ENCODE results near the gene DCAF4L1. TPM values are rescaled to one million over a fixed set of nuclear protein-coding genes. Genes with fewer than 3 reads are reported as not detected.

DCAF4L1 gene, protein sequence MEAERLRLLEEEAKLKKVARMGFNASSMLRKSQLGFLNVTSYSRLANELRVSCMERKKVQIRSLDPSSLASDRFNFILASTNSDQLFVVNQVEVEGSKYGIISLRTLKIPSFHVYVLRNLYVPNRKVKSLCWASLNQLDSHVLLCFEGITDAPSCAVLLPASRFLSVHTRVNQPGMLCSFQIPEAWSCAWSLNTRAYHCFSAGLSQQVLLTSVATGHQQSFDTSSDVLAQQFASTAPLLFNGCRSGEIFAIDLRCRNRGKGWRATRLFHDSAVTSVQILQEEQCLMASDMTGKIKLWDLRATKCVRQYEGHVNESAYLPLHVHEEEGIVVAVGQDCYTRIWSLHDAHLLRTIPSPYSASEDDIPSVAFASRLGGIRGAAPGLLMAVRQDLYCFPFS
- total RNA-seq, result under 1 TPM; 0.19 to 0.25 TPM

DNA sequence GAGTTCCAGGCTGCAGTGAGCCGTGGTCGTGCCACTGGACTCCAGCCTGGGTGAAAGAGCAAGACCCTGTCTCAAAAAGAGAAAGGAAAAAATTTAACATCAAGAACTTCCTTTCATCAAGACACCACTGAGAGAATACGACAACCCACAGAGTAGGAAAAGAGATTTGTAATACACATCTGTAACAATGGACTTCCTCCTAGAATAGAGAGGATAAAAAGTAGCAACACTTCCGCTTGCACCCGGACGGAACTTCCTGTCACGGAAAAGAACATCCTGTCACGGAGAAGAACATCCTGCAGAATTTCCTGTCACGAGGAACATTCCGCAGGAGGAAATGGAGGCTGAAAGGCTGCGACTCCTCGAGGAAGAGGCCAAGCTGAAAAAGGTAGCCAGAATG is at the start of gene DCAF4L1:
DCAF4L1 (plus strand) TSS at position 301 of the 400 bp plus-strand sequence; CDS start at position 338, 37 bp downstream.
- intact Hi-C loops (cut with DNase I, micrococcal nuclease), result no loop called here
- DNase-seq (no peak), ATAC-seq (no peak)
- CTCF ChIA-PET, result no interaction called here
- no peak within 1 kb of the TSS for H3K27ac Mint-ChIP-seq
- no peaks in the 10 kb centered on the region for H3K9me3 Mint-ChIP-seq (ENCODE audit: low read depth)
- peaks cover 2% of the 10 kb centered on the region for H3K36me3 Mint-ChIP-seq (ENCODE audit: low read depth)
- POLR2A ChIA-PET, result no interaction called here
- H3K4me3 Mint-ChIP-seq, result no peak within 1 kb of the TSS
- no peaks in the 10 kb centered on the region for H3K4me1 Mint-ChIP-seq
- H3K27me3 Mint-ChIP-seq, result no peaks in the 10 kb centered on the region

DNA sequence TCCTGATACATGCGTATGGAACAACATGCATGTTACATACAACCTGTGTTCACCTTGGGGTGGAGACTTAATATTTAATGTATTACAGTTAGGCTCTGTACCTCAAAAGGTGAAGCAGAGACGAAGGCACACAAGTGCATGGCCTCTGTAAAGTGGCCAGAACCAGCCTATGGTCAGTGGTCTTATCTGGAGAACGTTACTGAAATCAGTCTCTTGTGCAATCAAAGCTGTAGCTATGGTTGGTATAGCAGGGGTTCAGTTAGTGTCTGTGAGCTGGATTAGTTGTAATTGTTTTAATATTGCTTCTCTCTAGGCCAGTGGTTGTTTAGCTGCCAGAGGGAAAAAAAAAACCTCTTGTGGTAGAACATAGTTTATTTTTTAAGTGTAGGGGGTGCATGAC is 48.6 kb upstream of the DCAF4L1 start:
- ChIA-PET POLR2A (no interaction called here), CTCF (interaction anchor here (0.6 kb wide), 1 partner anchor 499 kb away, joined by 3 read pairs; no protein-coding TSS in a partner anchor)
- intact Hi-C loops (cut with DNase I, micrococcal nuclease), result no loop called here
- H3K9me3 Mint-ChIP-seq (ENCODE audit: low read depth), result no peaks in the 10 kb centered on the region
- peaks cover 20% of the 10 kb centered on the region for H3K36me3 Mint-ChIP-seq (ENCODE audit: low read depth)
- no peak for ATAC-seq
- H3K4me3 Mint-ChIP-seq, result no peak overlapping the region
- no peak for DNase-seq
- no peak overlapping the region for H3K27ac Mint-ChIP-seq
- peaks cover 23% of the 10 kb centered on the region for H3K4me1 Mint-ChIP-seq
- H3K27me3 Mint-ChIP-seq, result peaks cover 4% of the 10 kb centered on the region

DNA sequence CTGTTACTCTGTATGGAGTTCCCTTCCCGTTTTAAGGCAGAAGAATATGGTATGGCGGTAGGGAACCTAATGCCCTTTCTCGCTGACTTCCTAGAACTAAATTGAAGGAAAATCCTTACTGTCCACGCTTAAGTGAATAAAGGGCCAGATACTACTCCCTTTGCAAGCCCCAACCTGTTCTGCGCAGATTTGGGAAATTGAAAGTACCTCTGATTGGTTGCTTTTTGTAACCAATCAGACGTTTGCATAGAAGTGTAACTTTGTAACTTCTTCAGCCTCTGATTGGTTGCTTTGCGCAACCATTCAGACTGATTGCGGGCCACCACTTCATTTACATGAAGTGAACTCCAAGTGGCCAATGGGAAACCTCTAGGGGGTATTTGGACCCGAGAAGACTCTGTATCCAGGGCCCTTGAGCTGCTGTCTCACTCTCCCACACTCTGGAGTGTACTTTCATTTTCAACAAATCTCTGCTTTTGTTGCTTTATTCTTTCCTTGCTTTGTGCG is 47.5 kb upstream of the DCAF4L1 start:
- intact Hi-C loops (cut with DNase I, micrococcal nuclease), result loop anchor here in 1 of 2 experiments (2.0 kb wide), 1 partner anchor 717 kb away; no protein-coding TSS in a partner anchor
- peaks cover 30% of the 10 kb centered on the region for H3K4me1 Mint-ChIP-seq
- ChIA-PET CTCF (no interaction called here), POLR2A (interaction anchor here (1.0 kb wide), 1 partner anchor 57 kb away, joined by 4 read pairs; the partner anchor contains the start of gene SLC30A9)
- H3K36me3 Mint-ChIP-seq (ENCODE audit: low read depth), result peaks cover 27% of the 10 kb centered on the region
- no peaks in the 10 kb centered on the region for H3K27me3 Mint-ChIP-seq
- H3K9me3 Mint-ChIP-seq (ENCODE audit: low read depth), result no peaks in the 10 kb centered on the region
- H3K4me3 Mint-ChIP-seq, result peak overlapping the region; percentile 97
- peak overlapping the region; percentile 92 for H3K27ac Mint-ChIP-seq
- DNase-seq (peak; percentile 18), ATAC-seq (no peak)

DNA sequence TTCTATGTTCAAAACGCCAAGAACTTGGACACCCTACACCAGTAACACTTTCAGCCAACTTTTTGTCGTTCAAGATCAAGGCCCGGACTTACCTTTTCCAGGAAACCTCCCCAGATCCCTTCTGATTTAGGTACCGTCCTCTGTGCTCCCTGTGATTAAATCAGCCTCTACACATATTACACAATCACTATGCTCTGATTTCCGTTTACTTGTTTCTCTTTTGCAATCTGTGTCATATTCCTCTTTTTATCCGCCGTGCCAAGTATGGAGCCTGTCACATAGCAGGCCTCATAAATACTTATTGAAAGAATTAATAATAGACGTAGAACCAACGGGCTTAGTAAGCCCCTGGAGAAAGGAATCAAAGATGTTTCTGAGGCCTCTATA is 47.0 kb upstream of the DCAF4L1 start:
- ChIA-PET POLR2A (interaction anchor here (0.6 to 1.0 kb wide), 2 partner anchors 56 to 693 kb away, joined by 3 to 4 read pairs; partner anchors contain the start of gene SLC30A9), CTCF (no interaction called here)
- DNase-seq (no peak), ATAC-seq (no peak)
- peak overlapping the region; percentile 97 for H3K4me3 Mint-ChIP-seq
- intact Hi-C loops (cut with DNase I, micrococcal nuclease), result loop anchor here in 1 of 2 experiments (2.0 kb wide), 1 partner anchor 718 kb away; no protein-coding TSS in a partner anchor
- H3K36me3 Mint-ChIP-seq (ENCODE audit: low read depth), result peaks cover 31% of the 10 kb centered on the region
- peaks cover 33% of the 10 kb centered on the region for H3K4me1 Mint-ChIP-seq
- no peaks in the 10 kb centered on the region for H3K27me3 Mint-ChIP-seq
- peak overlapping the region; percentile 92 for H3K27ac Mint-ChIP-seq
- H3K9me3 Mint-ChIP-seq (ENCODE audit: low read depth), result no peaks in the 10 kb centered on the region

DNA sequence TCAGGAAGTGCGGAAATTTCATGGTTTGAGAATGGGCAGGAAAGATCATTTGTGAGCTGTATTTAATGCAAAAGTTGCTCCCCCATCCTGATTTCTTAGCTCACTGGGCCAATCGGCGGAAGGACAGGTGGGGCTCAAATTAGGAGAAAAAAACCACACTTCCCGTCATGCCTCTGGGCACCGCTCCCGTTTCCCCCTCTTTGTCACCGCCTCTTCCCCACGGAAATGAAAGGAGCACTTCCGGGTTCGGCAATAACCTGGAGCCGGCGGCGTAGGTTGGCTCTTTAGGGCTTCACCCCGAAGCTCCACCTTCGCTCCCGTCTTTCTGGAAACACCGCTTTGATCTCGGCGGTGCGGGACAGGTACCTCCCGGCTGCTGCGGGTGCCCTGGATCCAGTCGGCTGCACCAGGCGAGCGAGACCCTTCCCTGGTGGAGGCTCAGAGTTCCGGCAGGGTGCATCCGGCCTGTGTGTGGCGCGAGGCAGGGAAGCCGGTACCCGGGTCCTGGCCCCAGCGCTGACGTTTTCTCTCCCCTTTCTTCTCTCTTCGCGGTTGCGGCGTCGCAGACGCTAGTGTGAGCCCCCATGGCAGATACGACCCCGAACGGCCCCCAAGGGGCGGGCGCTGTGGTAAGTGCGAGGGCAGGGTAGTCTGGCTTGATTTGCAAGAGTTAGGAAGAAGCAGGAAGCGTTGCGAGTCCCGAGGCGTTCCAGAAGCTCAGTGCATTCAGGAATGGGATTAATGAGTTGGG is 46.5 kb upstream of the DCAF4L1 start, which contains the start of gene TMEM33:
TMEM33 (plus strand) TSS at position 529 of the 751 bp plus-strand sequence; CDS start at position 585, 56 bp downstream.
- Mint-ChIP-seq H3K4me1 (peaks cover 36% of the 10 kb centered on the region), H3K27ac (peak within 1 kb of the TSS; percentile 92), H3K4me3 (peak within 1 kb of the TSS; percentile 97), H3K36me3 (ENCODE audit: low read depth) (peaks cover 36% of the 10 kb centered on the region), H3K27me3 (no peaks in the 10 kb centered on the region), H3K9me3 (ENCODE audit: low read depth) (no peaks in the 10 kb centered on the region)
- peak; percentile 86 for ATAC-seq
- CTCF ChIA-PET, result no interaction called here
- intact Hi-C loops (cut with DNase I, micrococcal nuclease), result loop anchor here (1.0 to 2.0 kb wide), 2 partner anchors 55 to 718 kb away; partner anchors contain the start of gene SLC30A9 (in 2 of the 2)
- POLR2A ChIA-PET, result interaction anchor here (0.6 to 1.0 kb wide), 2 partner anchors 56 to 694 kb away, joined by 3 to 4 read pairs; partner anchors contain the start of gene SLC30A9
- DNase-seq, result peak; percentile 85

DNA sequence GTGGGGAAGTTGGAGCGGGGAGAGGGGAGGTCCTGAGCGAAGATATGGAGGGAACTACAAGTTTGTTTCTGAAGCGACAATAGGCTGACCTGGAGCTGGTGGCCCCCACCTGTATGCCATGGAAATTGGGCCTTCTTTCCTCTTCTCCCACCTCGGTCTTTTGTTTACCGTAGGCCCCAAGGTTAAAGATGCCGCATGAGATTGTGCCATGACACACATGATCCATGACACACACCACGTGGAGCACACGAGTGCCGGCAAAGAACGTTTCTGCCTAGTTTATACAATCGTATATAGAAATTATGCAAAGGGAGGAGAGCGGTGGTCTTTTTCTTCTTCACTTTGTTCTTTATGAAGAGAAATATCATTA is 45.9 kb upstream of the DCAF4L1 start:
- ChIA-PET CTCF (interaction anchor here (0.6 kb wide), 1 partner anchor 219 kb away, joined by 4 read pairs; no protein-coding TSS in a partner anchor), POLR2A (no interaction called here)
- ATAC-seq, result peak; percentile 47
- Mint-ChIP-seq H3K27me3 (no peaks in the 10 kb centered on the region), H3K4me1 (peaks cover 36% of the 10 kb centered on the region), H3K9me3 (ENCODE audit: low read depth) (no peaks in the 10 kb centered on the region), H3K4me3 (peak overlapping the region; percentile 97), H3K36me3 (ENCODE audit: low read depth) (peaks cover 37% of the 10 kb centered on the region), H3K27ac (peak overlapping the region; percentile 92)
- intact Hi-C loops (cut with DNase I, micrococcal nuclease), result loop anchor here (1.0 to 2.0 kb wide), 2 partner anchors 55 to 719 kb away; partner anchors contain the start of gene SLC30A9 (in 2 of the 2)
- DNase-seq, result peak; percentile 64

DNA sequence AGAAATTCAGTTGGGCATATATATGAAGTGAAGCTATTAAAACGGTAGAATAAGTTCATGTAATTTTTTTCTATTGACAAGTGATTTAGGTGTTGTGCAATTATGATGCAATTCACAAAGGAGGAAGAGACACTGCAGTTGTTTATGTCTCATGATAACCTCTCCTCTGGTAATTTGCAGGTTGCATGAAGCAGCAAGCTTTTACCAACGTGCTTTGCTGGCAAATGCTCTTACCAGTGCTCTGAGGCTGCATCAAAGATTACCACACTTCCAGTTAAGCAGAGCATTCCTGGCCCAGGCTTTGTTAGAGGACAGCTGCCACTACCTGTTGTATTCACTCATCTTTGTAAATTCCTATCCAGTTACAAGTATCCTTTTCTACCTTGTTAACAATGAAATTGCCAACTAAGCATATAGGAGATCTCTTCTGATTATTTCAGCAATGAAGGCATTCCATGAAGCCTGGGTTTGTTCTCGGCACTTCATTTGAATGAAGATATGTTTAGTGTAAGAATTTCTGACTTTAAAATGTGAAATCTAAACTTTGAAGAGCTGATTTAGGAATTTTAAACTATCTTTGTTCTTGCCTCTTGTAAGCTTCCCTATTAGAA is 42.4 kb upstream of the DCAF4L1 start:
- ChIA-PET CTCF (interaction anchor here (0.7 to 1.1 kb wide), 2 partner anchors 7 to 11 kb away, joined by 3 read pairs; no protein-coding TSS in a partner anchor), POLR2A (no interaction called here)
- Mint-ChIP-seq H3K4me3 (no peak overlapping the region), H3K27ac (no peak overlapping the region), H3K27me3 (no peaks in the 10 kb centered on the region), H3K4me1 (peaks cover 48% of the 10 kb centered on the region), H3K36me3 (ENCODE audit: low read depth) (peaks cover 53% of the 10 kb centered on the region), H3K9me3 (ENCODE audit: low read depth) (no peaks in the 10 kb centered on the region)
- ATAC-seq (no peak), DNase-seq (no peak)
- intact Hi-C loops (cut with DNase I, micrococcal nuclease), result no loop called here

DNA sequence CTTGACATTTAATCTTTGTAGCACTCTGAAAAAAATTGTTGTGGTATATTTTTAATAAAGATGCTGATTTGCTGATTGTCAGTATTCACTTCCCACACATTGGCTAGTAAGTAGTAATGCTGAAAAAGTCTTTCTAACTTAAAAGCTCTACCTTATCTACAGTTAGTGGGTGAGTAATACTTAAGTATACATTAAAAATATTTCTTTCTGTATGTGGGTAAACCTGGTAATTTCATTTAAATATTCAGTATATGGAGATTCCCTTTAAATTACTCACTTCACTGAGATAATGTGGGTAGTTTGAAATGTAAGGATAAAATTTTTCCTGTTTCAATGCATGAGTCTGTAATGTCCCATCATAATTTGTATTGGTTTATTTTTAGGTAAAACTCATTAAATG is 40.7 kb upstream of the DCAF4L1 start:
- ChIA-PET POLR2A (no interaction called here), CTCF (no interaction called here)
- Mint-ChIP-seq H3K4me1 (peaks cover 39% of the 10 kb centered on the region), H3K27ac (no peak overlapping the region), H3K9me3 (ENCODE audit: low read depth) (no peaks in the 10 kb centered on the region), H3K27me3 (no peaks in the 10 kb centered on the region), H3K4me3 (no peak overlapping the region), H3K36me3 (ENCODE audit: low read depth) (peaks cover 57% of the 10 kb centered on the region)
- no peak for ATAC-seq
- intact Hi-C loops (cut with DNase I, micrococcal nuclease), result no loop called here
- DNase-seq, result no peak

DNA sequence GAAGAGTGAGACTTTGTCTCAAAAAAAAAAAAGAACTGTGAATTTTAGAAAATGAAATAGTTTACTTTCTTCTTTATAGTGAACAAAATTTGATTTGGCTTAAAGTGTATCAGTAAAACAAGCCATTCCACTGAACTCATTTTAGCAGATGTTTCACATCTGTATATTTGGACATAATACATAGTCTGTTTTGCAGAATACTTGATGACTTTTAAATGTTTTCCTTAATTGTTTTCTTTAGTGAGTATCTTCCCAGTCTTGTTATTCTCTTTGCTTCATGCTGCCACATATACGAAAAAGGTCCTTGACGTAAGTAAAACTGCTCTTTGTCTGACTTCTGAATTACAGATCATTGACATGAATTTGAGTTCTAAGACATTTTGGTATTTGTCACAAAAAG is 38.0 kb upstream of the DCAF4L1 start:
- H3K4me1 Mint-ChIP-seq, result peaks cover 21% of the 10 kb centered on the region
- H3K4me3 Mint-ChIP-seq, result no peak overlapping the region
- H3K36me3 Mint-ChIP-seq (ENCODE audit: low read depth), result peaks cover 43% of the 10 kb centered on the region
- DNase-seq (no peak), ATAC-seq (no peak)
- POLR2A ChIA-PET, result no interaction called here
- CTCF ChIA-PET, result no interaction called here
- H3K9me3 Mint-ChIP-seq (ENCODE audit: low read depth), result no peaks in the 10 kb centered on the region
- H3K27me3 Mint-ChIP-seq, result no peaks in the 10 kb centered on the region
- intact Hi-C loops (cut with DNase I, micrococcal nuclease), result no loop called here
- no peak overlapping the region for H3K27ac Mint-ChIP-seq

DNA sequence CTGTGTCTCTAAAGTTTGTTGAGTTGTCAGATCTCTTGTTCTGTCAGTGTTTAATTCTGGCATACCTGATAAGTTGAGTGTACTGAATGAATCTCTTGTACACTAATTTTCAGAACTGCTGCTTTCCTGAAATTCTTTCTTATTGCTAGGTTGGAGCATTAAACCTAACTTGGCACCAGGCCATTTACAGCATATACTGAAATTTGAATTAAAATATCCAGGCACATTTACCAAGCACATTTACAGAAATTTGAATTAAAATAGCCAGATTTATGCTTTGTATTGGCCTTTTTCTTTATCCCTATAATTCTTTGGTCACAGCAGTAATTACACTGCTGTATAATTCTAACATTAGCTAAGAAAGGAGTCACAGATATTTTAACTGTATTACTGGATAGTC is 37.5 kb upstream of the DCAF4L1 start:
- peaks cover 17% of the 10 kb centered on the region for H3K4me1 Mint-ChIP-seq
- no peaks in the 10 kb centered on the region for H3K9me3 Mint-ChIP-seq (ENCODE audit: low read depth)
- ChIA-PET POLR2A (no interaction called here), CTCF (no interaction called here)
- ATAC-seq (no peak), DNase-seq (no peak)
- H3K27ac Mint-ChIP-seq, result no peak overlapping the region
- intact Hi-C loops (cut with DNase I, micrococcal nuclease), result no loop called here
- peaks cover 41% of the 10 kb centered on the region for H3K36me3 Mint-ChIP-seq (ENCODE audit: low read depth)
- H3K27me3 Mint-ChIP-seq, result no peaks in the 10 kb centered on the region
- H3K4me3 Mint-ChIP-seq, result no peak overlapping the region

DNA sequence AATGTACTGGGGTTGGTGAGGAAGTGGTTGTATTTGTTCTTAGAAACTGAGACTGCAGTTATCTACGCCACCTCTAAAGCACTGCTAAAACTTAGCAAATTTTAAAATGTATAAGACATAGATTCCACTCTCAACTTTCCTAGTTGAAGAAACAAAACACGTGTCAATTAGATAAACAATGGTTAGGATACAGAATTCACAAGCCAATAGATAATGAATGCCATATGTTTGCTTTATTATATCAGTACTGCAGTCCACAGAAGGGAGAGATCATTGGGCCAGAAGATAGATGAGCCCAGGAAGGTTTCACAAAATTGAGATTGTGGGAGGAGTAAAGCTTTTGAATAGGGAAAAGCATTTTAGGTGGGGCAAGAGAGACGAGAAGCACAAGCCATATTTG is 32.0 kb upstream of the DCAF4L1 start:
- ATAC-seq (no peak), DNase-seq (no peak)
- peaks cover 44% of the 10 kb centered on the region for H3K36me3 Mint-ChIP-seq (ENCODE audit: low read depth)
- POLR2A ChIA-PET, result no interaction called here
- no peak overlapping the region for H3K27ac Mint-ChIP-seq
- H3K4me3 Mint-ChIP-seq, result no peak overlapping the region
- no peaks in the 10 kb centered on the region for H3K27me3 Mint-ChIP-seq
- no peaks in the 10 kb centered on the region for H3K4me1 Mint-ChIP-seq
- CTCF ChIA-PET, result interaction anchor here (0.6 to 1.3 kb wide), 3 partner anchors 9 to 101 kb away, joined by 3 to 4 read pairs (median 3); no protein-coding TSS in a partner anchor
- intact Hi-C loops (cut with DNase I, micrococcal nuclease), result no loop called here
- no peaks in the 10 kb centered on the region for H3K9me3 Mint-ChIP-seq (ENCODE audit: low read depth)

Measured in activated CD4-positive, alpha-beta T cell treated with anti-CD3 and anti-CD28 coated beads for 36 hours (primary cell).